DND-41 (cell line): ENCODE data around the gene LRP5.

Source experiments
- ATAC-seq: fragments of 200-7000 bp; cut with Tn5 transposase; 3 replicates; pipeline ENCODE4 v1.9.1; 2021; ENCODE audit warnings: low read depth; ENCODE audit not compliant: insufficient read depth
- DNase-seq: peaks from one replicate; pipeline ENCODE4 v3.0.0-alpha.2; 2020
- H2AFZ ChIP-seq: 2 replicates; pipeline ENCODE4 v1.6.0; 2012; ENCODE audit warnings: low read depth, low read length
- H3K27ac ChIP-seq: 2 replicates; pipeline ENCODE4 v1.5.1; 2012; ENCODE audit warnings: low read length, inconsistent platforms
- H3K27me3 ChIP-seq: fragments of 200-600 bp; sonication (generic); 2 replicates; pipeline ENCODE4 v1.6.0; 2012; ENCODE audit warnings: low read length, mild to moderate bottlenecking, inconsistent platforms; ENCODE audit not compliant: insufficient read depth, poor library complexity
- H3K36me3 ChIP-seq: 2 replicates; pipeline ENCODE4 v1.5.1; 2012; ENCODE audit warnings: low read length, inconsistent platforms; ENCODE audit not compliant: insufficient read depth
- H3K4me1 ChIP-seq: 2 replicates; pipeline ENCODE4 v1.5.1; 2012; ENCODE audit warnings: mild to moderate bottlenecking, low read length; ENCODE audit not compliant: insufficient read depth
- H3K4me2 ChIP-seq: 2 replicates; pipeline ENCODE4 v1.6.0; 2012; ENCODE audit warnings: mild to moderate bottlenecking, moderate library complexity, low read length, inconsistent platforms; ENCODE audit not compliant: insufficient read depth
- H3K4me3 ChIP-seq, 2 experiments: fragments of 200-600 bp in 1 of 2; shearing (Covaris generic) in 1 of 2; 2 replicates each; pipeline ENCODE4 v1.5.1; 2012 to 2016; ENCODE audit warnings: inconsistent platforms in 2 of 2, low read length in 2 of 2, mild to moderate bottlenecking in 2 of 2, low read depth in 1 of 2, moderate library complexity in 1 of 2
- H3K79me2 ChIP-seq: 2 replicates; pipeline ENCODE4 v1.6.0; 2012; ENCODE audit warnings: low read length, inconsistent platforms; ENCODE audit not compliant: insufficient read depth
- H3K9ac ChIP-seq: 2 replicates; pipeline ENCODE4 v1.6.0; 2012; ENCODE audit warnings: low read depth, mild to moderate bottlenecking, inconsistent platforms, low read length, moderate library complexity
- H3K9me3 ChIP-seq: 2 replicates; pipeline ENCODE4 v1.5.1; 2012; ENCODE audit warnings: low read length, moderate library complexity, mild to moderate bottlenecking, inconsistent platforms; ENCODE audit not compliant: insufficient read depth, severe bottlenecking
- H4K20me1 ChIP-seq: 2 replicates; pipeline ENCODE4 v1.6.0; 2012; ENCODE audit warnings: low read length; ENCODE audit not compliant: insufficient read depth
- EZH2 ChIP-seq: IDR thresholded peaks from 3 replicates; pipeline ENCODE4 v1.6.1; 2012; ENCODE audit warnings: borderline replicate concordance, low read depth, mild to moderate bottlenecking, moderate library complexity, low read length, inconsistent platforms; ENCODE audit not compliant: severe bottlenecking
- TF ChIP-seq, protein P1 (sequence below): IDR thresholded peaks from 2 replicates; pipeline ENCODE4 v1.5.1; 2012; ENCODE audit warnings: borderline replicate concordance, low read length, moderate library complexity, mild to moderate bottlenecking; ENCODE audit not compliant: poor library complexity, severe bottlenecking; ENCODE audit errors: extremely low read depth

Gene LRP5

DNA sequence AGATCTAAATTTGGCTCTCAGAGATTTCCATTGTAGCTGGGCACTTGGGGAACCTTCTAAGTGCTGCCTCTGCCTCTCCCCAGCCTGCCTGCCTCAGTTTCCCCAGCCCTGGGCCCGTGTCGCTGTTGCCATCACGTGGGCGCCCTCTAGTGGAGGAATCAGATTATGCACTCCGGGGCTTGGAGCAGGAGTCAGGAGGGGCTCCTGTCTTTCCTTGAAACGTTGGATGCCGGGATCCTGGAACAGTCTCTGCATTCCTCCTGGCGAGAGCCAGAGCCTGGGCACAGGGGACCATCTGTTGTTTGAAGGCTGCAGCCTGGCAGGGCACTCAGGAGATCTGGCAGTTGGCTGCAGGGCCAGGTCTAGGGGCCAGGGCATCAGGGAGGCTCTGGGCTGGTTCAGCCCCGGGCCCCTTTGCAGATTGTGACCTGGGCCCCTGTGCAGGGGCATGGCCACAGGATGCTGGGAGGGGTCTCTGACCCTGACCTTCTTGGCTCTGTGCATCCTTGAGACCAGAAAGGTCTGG, 71.6 kb downstream of the LRP5 start:
- Histone ChIP-seq H3K4me1 (no peaks in the 10 kb centered on the region), H3K9me3 (no peaks in the 10 kb centered on the region), H3K4me3 (no peak overlapping the region), H3K27me3 (no peaks in the 10 kb centered on the region), H4K20me1 (peaks cover 47% of the 10 kb centered on the region), H3K9ac (no peak overlapping the region), H3K79me2 (no peaks in the 10 kb centered on the region), H3K36me3 (peaks cover 38% of the 10 kb centered on the region), H2AFZ (no peak overlapping the region), H3K4me2 (no peak overlapping the region), H3K27ac (no peak overlapping the region)
- TF ChIP-seq, protein P1, sequence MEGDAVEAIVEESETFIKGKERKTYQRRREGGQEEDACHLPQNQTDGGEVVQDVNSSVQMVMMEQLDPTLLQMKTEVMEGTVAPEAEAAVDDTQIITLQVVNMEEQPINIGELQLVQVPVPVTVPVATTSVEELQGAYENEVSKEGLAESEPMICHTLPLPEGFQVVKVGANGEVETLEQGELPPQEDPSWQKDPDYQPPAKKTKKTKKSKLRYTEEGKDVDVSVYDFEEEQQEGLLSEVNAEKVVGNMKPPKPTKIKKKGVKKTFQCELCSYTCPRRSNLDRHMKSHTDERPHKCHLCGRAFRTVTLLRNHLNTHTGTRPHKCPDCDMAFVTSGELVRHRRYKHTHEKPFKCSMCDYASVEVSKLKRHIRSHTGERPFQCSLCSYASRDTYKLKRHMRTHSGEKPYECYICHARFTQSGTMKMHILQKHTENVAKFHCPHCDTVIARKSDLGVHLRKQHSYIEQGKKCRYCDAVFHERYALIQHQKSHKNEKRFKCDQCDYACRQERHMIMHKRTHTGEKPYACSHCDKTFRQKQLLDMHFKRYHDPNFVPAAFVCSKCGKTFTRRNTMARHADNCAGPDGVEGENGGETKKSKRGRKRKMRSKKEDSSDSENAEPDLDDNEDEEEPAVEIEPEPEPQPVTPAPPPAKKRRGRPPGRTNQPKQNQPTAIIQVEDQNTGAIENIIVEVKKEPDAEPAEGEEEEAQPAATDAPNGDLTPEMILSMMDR: peak; percentile 98
- TF ChIP-seq EZH2: no peak
- ATAC-seq (peak; percentile 68), DNase-seq (peak; percentile 67)

DNA sequence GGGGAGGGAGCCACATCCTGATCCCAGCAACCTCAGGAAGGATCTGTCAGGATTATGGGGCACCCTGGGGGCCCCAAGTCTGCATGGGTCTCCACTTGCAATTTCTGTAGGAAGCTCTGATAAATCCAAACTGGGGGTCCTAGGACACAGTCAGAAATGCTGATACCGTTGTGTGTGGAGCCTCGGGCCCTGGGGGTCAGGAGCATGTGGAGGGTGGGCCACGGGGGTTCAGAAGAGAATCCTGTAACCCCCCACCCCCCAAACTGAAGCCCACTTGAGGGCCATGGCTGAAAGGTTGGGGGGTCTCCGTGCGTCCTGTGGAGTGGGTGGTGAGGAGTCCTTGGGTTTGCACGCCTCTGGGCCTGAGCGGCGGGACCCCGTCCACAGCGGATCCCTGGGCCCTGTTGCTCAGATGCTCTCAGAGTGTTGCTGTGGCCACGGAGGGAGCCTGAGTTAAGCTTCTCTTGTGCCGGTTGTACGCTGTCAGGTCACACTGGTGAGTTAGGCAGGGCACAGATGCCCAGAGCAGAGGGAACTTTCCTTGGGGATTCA, 72.2 kb downstream of the LRP5 start:
- H3K9ac ChIP-seq: no peak overlapping the region
- peaks cover 47% of the 10 kb centered on the region for H4K20me1 ChIP-seq
- no peak overlapping the region for H3K27ac ChIP-seq
- H3K4me3 ChIP-seq: no peak overlapping the region
- no peak overlapping the region for H2AFZ ChIP-seq
- TF ChIP-seq EZH2: no peak
- TF ChIP-seq, protein P1: no peak
- ATAC-seq (no peak), DNase-seq (no peak)
- H3K79me2 ChIP-seq: no peaks in the 10 kb centered on the region
- H3K27me3 ChIP-seq: no peaks in the 10 kb centered on the region
- peaks cover 44% of the 10 kb centered on the region for H3K36me3 ChIP-seq
- H3K9me3 ChIP-seq: no peaks in the 10 kb centered on the region
- no peaks in the 10 kb centered on the region for H3K4me1 ChIP-seq
- H3K4me2 ChIP-seq: no peak overlapping the region

DNA sequence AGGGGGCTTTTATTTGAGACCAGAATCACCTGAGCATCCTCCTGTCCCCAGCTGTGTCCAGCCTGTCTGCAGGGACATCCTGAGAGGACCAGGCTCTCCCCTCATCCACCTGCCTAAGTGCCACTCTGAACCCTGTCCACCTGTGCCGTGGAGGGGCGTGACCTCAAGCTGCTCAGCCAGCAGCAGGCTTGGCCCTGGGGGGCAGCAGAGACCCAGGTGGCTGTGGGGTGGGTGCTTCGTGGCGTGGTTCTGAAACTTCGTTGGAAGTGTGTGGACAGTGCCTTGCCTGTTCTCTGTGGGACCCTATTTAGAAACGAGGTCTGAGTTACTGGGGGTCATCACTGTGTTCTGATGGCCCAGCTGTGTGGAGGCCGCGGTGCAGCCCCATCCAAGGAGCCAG, 72.7 kb downstream of the LRP5 start:
- H3K4me2 ChIP-seq: no peak overlapping the region
- H3K79me2 ChIP-seq: no peaks in the 10 kb centered on the region
- no peak overlapping the region for H2AFZ ChIP-seq
- no peak for TF ChIP-seq EZH2
- TF ChIP-seq, protein P1: no peak
- H3K27ac ChIP-seq: no peak overlapping the region
- H3K36me3 ChIP-seq: peaks cover 49% of the 10 kb centered on the region
- H3K4me1 ChIP-seq: no peaks in the 10 kb centered on the region
- H3K27me3 ChIP-seq: no peaks in the 10 kb centered on the region
- DNase-seq: no peak
- H3K9me3 ChIP-seq: no peaks in the 10 kb centered on the region
- ATAC-seq: no peak
- no peak overlapping the region for H3K9ac ChIP-seq
- no peak overlapping the region for H3K4me3 ChIP-seq
- peaks cover 47% of the 10 kb centered on the region for H4K20me1 ChIP-seq
